Sigmoid colon (tissue), 7 donors: ENCODE data around the gene IFI27L1. TPM values are rescaled to one million over a fixed set of nuclear protein-coding genes. Genes with fewer than 3 reads are reported as not detected.

Experiments used
- DNase-seq: peaks from one replicate; pipeline ENCODE4 v3.0.0-alpha.2; 2019
- H3K27ac ChIP-seq, 4 donors: fragments of 200-600 bp; sonication (generic); one replicate each; pipeline ENCODE4 v1.5.1; 2016 to 2019; ENCODE audit warnings: mild to moderate bottlenecking in 1 of 4
- H3K27me3 ChIP-seq, 3 donors: fragments of 200-600 bp; sonication (generic); one replicate each; pipeline ENCODE4 v1.5.1; 2019; ENCODE audit warnings: mild to moderate bottlenecking in 1 of 3
- H3K36me3 ChIP-seq, 4 donors: fragments of 200-600 bp; sonication (generic); one replicate each; pipeline ENCODE4 v1.5.1; 2016 to 2019
- H3K4me1 ChIP-seq, 4 donors: fragments of 200-600 bp; sonication (generic); one replicate each; pipeline ENCODE4 v1.5.1; 2017 to 2019
- H3K4me3 ChIP-seq, 4 donors: fragments of 200-600 bp; sonication (generic); one replicate each; pipeline ENCODE4 v1.5.1; 2017 to 2019; ENCODE audit warnings: mild to moderate bottlenecking in 2 of 4, moderate library complexity in 1 of 4
- H3K9me3 ChIP-seq, 4 donors: fragments of 200-600 bp in 3 of 4; sonication (generic) in 3 of 4; one replicate each; pipeline versions ENCODE4 v1.5.1 to v1.6.1; 2013 to 2019
- EP300 ChIP-seq, 4 donors: sonication (generic); formaldehyde crosslinking; IDR thresholded peaks; one replicate each; pipeline ENCODE4 v1.6.1; 2017; ENCODE audit warnings: antibody characterized with exemption in 4 of 4
- POLR2A ChIP-seq, 2 donors: fragments of 450-650 bp; IDR thresholded peaks; one replicate each; pipeline ENCODE4 v1.6.1; 2016; ENCODE audit warnings: antibody characterized with exemption in 2 of 2, mild to moderate bottlenecking in 2 of 2, moderate library complexity in 2 of 2
- POLR2AphosphoS5 ChIP-seq, 4 donors: sonication (generic); formaldehyde crosslinking; IDR thresholded peaks; one replicate each; pipeline ENCODE4 v1.6.1; 2017; ENCODE audit warnings: antibody characterized with exemption in 4 of 4
- WGBS, 2 donors: extraction: QIAGEN DNeasy Blood & Tissue Kit; methylation state at CpG; one replicate each; pipeline ENCODE4 v1.1.7; 2013; 5-methylcytosine and 5-hydroxymethylcytosine counted together
- intact Hi-C: fragments of 100-400 bp; cut with DNase I; formaldehyde crosslinking; loops from one replicate; pipeline ENCODE4 v1.15.1; 2023
- polyA plus RNA-seq, 3 donors: library from polyadenylated mRNA; stranded (reverse); fragments of 200-250 nt; gene quantifications; one replicate each; pipeline ENCODE4 v1.2.3, GENCODE V29; 2013
- total RNA-seq, 4 donors: library from RNA; depleted of rRNA; stranded (reverse); fragments of >200 nt; gene quantifications; one replicate each; pipeline ENCODE4 v1.1.0, GENCODE V29; 2016
- TF ChIP-seq, protein P1 (sequence below), 4 experiments: fragments of 450-650 bp in 3 of 4; fragments of 200-600 bp in 1 of 4; IDR thresholded peaks; one replicate each; pipeline ENCODE4 v1.5.1; 2016 to 2019; ENCODE audit warnings: antibody characterized with exemption in 4 of 4, mild to moderate bottlenecking in 3 of 4, moderate library complexity in 2 of 4
- donor health status: healthy with polysubstance abuse.
- donor health status: Bipolar disorder and iron deficiency.
- donor health status: healthy.

Gene IFI27L1
- total and polyA plus RNA-seq, 7 donors = 6.7 to 49.5 (median 8.6) TPM

DNA sequence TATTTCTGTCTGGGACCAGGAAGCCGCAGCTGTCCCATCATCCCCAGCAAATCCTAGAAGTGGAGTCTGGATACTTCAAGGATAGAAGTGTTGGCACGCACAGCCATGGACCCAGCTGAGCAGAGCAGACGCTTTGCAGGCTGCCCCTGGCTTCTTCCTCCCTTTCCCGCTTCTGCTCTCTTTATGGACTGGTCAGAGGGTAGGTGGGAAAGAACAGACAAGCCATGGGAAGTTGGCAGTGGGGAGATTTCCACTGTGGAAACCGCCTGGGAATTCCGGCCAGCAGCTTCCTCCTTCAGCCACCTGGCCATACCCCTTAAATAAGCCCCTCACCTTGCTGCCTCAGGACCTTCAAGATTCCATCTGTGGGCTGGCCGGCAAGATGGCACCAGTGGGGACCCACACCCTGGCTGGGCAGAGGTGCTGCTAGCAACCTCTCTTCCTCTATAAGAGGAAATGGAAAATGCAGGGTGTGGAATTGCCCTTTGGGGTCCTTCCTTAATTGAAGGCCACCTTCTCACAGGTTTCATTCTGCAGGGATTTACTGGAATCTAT, 34.3 kb upstream of the IFI27L1 start:
- H3K9me3 ChIP-seq = no peaks in the 10 kb centered on the region
- no peak overlapping the region for H3K27ac ChIP-seq
- H3K36me3 ChIP-seq = peaks cover 25 to 81% (median 41%) of the 10 kb centered on the region in 4 donors
- no peaks in the 10 kb centered on the region for H3K27me3 ChIP-seq
- no peak overlapping the region for H3K4me3 ChIP-seq
- 81 to 85% methylated on average over 7 of the region's 7 CpGs for WGBS, 2 donors
- TF ChIP-seq, protein P1, sequence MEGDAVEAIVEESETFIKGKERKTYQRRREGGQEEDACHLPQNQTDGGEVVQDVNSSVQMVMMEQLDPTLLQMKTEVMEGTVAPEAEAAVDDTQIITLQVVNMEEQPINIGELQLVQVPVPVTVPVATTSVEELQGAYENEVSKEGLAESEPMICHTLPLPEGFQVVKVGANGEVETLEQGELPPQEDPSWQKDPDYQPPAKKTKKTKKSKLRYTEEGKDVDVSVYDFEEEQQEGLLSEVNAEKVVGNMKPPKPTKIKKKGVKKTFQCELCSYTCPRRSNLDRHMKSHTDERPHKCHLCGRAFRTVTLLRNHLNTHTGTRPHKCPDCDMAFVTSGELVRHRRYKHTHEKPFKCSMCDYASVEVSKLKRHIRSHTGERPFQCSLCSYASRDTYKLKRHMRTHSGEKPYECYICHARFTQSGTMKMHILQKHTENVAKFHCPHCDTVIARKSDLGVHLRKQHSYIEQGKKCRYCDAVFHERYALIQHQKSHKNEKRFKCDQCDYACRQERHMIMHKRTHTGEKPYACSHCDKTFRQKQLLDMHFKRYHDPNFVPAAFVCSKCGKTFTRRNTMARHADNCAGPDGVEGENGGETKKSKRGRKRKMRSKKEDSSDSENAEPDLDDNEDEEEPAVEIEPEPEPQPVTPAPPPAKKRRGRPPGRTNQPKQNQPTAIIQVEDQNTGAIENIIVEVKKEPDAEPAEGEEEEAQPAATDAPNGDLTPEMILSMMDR (IDR thresholded peaks at IDR 0.05) = no peak
- TF ChIP-seq POLR2A (IDR thresholded peaks at IDR 0.05) (no peak), POLR2AphosphoS5 (IDR thresholded peaks at IDR 0.05) (no peak), EP300 (IDR thresholded peaks at IDR 0.05) (no peak)
- DNase-seq = peak; percentile 51
- H3K4me1 ChIP-seq = peaks cover 0 to 24% (median 19%) of the 10 kb centered on the region in 4 donors
- intact Hi-C loops = no loop called here

DNA sequence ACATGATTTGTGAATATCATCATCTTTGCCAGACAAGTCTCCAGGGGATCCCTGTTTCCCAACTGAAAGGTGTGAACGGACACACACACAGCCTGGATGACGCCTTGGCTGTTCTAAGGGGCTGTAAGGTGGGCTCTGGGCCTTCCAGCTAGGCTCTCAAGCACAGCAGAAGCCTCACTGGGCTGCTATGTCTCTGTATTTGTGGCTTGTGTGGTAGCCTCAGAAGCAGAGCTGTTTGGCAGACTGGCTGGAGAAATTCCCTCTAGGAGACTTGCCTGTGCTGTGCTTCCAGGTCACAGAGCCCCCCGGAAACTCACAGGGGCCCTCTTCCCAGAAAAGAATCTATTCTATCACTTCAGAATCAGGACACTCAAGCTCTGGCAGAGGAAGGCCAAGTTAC, 33.5 kb upstream of the IFI27L1 start:
- H3K4me1 ChIP-seq = peaks cover 0 to 19% (median 15%) of the 10 kb centered on the region in 4 donors
- no peaks in the 10 kb centered on the region for H3K27me3 ChIP-seq
- 93 to 97% methylated on average over 3 of the region's 3 CpGs for WGBS, 2 donors
- DNase-seq = peak; percentile 10
- no peak overlapping the region for H3K4me3 ChIP-seq
- intact Hi-C loops = no loop called here
- H3K36me3 ChIP-seq = peaks cover 25 to 89% (median 47%) of the 10 kb centered on the region in 4 donors
- H3K9me3 ChIP-seq = no peaks in the 10 kb centered on the region
- TF ChIP-seq, protein P1 (IDR thresholded peaks at IDR 0.05) = no peak
- no peak for TF ChIP-seq EP300 (IDR thresholded peaks at IDR 0.05)
- no peak for TF ChIP-seq POLR2A (IDR thresholded peaks at IDR 0.05)
- TF ChIP-seq POLR2AphosphoS5 (IDR thresholded peaks at IDR 0.05) = no peak
- no peak overlapping the region for H3K27ac ChIP-seq

DNA sequence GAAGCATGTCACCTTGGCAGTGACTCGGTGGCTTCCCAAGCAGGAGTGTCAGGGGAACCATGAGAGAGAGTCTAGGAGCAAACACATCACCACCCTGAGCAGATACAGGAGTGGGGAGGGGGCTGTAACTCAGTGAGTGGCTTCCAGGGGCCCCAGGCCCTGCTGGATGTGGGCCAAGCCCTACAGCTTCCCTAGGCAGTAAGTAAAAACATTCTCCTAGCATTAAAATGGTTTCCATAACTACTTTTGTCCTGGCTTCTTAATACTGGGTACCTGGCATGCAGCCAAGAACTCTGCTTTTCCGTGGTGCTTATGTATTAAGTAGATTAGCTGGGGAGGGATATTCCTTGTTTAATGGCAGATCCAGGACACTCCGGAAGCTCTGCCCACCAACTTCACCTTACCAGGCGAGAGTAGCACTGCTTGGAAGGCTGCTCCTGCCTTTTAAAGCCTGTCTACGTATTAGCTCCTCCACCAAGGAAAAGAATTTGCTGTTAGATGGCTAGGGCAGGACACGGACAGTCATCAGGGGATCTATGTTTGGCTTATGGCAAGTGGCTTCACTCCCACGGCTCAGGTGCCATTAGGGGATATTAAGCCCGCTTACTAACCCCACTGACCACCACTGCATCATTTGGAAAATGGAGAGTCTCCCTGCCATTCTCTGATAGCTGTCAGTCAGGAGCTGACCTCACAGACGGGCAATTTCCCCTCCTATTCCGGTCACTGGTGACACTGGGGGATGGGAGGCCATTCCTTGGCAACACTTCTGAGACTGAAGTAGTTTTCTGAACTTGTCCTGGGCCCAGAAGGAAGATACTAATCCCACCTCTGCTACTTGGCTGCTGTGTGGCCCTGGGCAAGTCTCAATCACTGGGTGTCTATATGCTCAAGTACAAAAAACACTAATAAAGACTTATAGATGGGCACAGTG, 32.2 kb upstream of the IFI27L1 start:
- TF ChIP-seq EP300 (IDR thresholded peaks at IDR 0.05) (no peak), POLR2A (IDR thresholded peaks at IDR 0.05) (no peak), POLR2AphosphoS5 (IDR thresholded peaks at IDR 0.05) (no peak)
- TF ChIP-seq, protein P1 (IDR thresholded peaks at IDR 0.05) = no peak
- intact Hi-C loops = no loop called here
- Histone ChIP-seq H3K4me3 (no peak overlapping the region), H3K9me3 (no peaks in the 10 kb centered on the region), H3K36me3 (peaks cover 25 to 99% (median 56%) of the 10 kb centered on the region in 4 donors), H3K27ac (no peak overlapping the region), H3K4me1 (peaks cover 0 to 18% (median 13%) of the 10 kb centered on the region in 4 donors), H3K27me3 (no peaks in the 10 kb centered on the region)
- 87 to 91% methylated on average over 10 of the region's 10 CpGs for WGBS, 2 donors
- peak; percentile 57 for DNase-seq

DNA sequence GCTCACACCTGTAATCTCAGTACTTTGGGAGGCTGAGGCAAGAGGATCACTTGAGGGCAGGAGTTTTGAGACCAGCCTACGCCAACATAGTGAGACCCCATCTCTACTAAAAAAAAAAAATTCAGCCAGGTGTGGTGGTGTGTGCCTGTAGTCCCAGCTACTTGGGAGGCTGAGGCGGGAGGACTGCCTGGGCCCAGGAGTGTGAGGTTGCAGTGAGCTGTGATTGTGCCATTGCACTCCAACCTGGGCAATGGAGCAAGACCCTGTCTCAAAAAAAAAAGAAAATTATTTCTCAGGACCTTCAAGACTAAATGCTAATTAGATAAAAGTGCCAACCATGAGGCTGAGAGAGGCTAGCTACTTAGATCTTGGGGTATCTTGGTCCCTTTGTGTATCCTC, 31.5 kb upstream of the IFI27L1 start:
- H3K36me3 ChIP-seq = peaks cover 30 to 99% (median 63%) of the 10 kb centered on the region in 4 donors
- H3K27ac ChIP-seq = no peak overlapping the region
- peaks cover 0 to 18% (median 13%) of the 10 kb centered on the region in 4 donors for H3K4me1 ChIP-seq
- DNase-seq = peak; percentile 32
- no peak for TF ChIP-seq POLR2A (IDR thresholded peaks at IDR 0.05)
- TF ChIP-seq POLR2AphosphoS5 (IDR thresholded peaks at IDR 0.05) = no peak
- TF ChIP-seq, protein P1 (IDR thresholded peaks at IDR 0.05) = no peak
- no peak for TF ChIP-seq EP300 (IDR thresholded peaks at IDR 0.05)
- WGBS, 2 donors = 48 to 91% methylated on average over 2 of the region's 2 CpGs
- no peaks in the 10 kb centered on the region for H3K27me3 ChIP-seq
- H3K9me3 ChIP-seq = no peaks in the 10 kb centered on the region
- intact Hi-C loops = no loop called here
- H3K4me3 ChIP-seq = no peak overlapping the region
